GM23248 (cell line): ENCODE results near the gene FZD10.

ENCODE experiments used
- EZH2 ChIP-seq: fragments of 200-600 bp; sonication (generic); IDR thresholded peaks from 2 replicates; pipeline ENCODE4 v1.6.1; 2018; ENCODE audit warnings: antibody characterized with exemption, mild to moderate bottlenecking; ENCODE audit not compliant: insufficient read depth, poor library complexity, severe bottlenecking
- EZH2phosphoT487 ChIP-seq: fragments of 200-600 bp; sonication (generic); IDR thresholded peaks from 2 replicates; pipeline ENCODE4 v1.6.1; 2018; ENCODE audit warnings: antibody characterized with exemption, moderate library complexity, mild to moderate bottlenecking, low read depth; ENCODE audit not compliant: insufficient read depth

DNA sequence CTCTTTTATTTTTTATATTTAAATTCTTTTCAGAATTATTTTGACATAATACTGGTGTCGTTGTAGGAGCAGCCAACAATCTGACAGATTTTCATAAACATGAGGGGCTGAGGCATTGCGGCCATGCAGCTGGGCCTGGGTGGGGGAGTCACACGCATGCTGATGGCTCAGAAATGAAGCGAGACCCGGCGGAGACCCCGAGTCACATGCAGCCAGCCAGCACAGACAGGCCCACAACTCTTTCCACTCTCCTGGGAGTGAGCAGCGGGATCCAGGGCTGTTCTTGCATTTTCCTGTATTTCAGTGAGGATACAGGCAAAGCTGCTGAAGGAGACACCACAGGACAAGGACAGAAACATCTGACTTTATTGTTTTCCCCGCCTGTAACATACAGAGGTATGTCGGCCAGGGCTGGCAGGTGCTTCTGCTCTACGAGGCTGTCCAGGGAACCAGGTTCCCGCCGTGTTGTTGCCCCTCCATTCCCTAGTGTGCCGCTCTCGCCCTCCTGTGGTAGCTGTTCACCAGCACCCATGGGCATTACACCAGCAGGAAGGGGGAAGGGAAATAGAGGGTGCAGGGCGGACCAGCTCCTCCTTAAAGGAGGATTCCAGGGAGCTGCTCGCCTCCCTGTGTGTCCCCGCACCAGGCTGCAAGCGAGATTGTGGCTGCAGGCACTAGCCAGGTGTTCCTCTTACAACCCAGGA lies 30.5 kb downstream of the FZD10 start:
- TF ChIP-seq EZH2phosphoT487 = no peak
- TF ChIP-seq EZH2 = no peak
